Medulla oblongata (tissue), 1 donor: ENCODE results near the gene ERC2.

Experiments
- DNase-seq: peaks from one replicate; pipeline ENCODE4 v3.0.0-alpha.2; 2015; ENCODE audit errors: extremely low spot score

ERC2 gene

GRCh38 chr3:56189536-56189935, 278.7 kb downstream of the ERC2 start:
- no peak for DNase-seq

- DNase-seq, result no peak
Measured at GRCh38 chr3:56188201-56188600, 280.1 kb downstream of the ERC2 start.

GRCh38 chr3:56187051-56187450, 281.2 kb downstream of the ERC2 start:
- DNase-seq, result no peak

GRCh38 chr3:56185827-56186226, 282.4 kb downstream of the ERC2 start:
- no peak for DNase-seq

- DNase-seq, result no peak
Measured at GRCh38 chr3:56183529-56183928, 284.7 kb downstream of the ERC2 start.

GRCh38 chr3:56180433-56180832, 287.8 kb downstream of the ERC2 start:
- no peak for DNase-seq

GRCh38 chr3:56173601-56174000, 294.7 kb downstream of the ERC2 start:
- DNase-seq, result no peak

GRCh38 chr3:56164436-56164835, 303.8 kb downstream of the ERC2 start:
- DNase-seq, result no peak

- DNase-seq, result peak; percentile 75
Measured at GRCh38 chr3:56157693-56158362, 310.4 kb downstream of the ERC2 start.

GRCh38 chr3:56154297-56154696, 314.0 kb downstream of the ERC2 start:
- DNase-seq, result no peak

GRCh38 chr3:56147354-56147753, 320.9 kb downstream of the ERC2 start:
- no peak for DNase-seq

GRCh38 chr3:56145410-56145809, 322.9 kb downstream of the ERC2 start:
- no peak for DNase-seq

GRCh38 chr3:56144805-56145204, 323.5 kb downstream of the ERC2 start:
- no peak for DNase-seq

GRCh38 chr3:56137415-56137814, 330.9 kb downstream of the ERC2 start:
- DNase-seq, result no peak

GRCh38 chr3:56136514-56136913, 331.8 kb downstream of the ERC2 start:
- no peak for DNase-seq

- no peak for DNase-seq
Measured at GRCh38 chr3:56135941-56136340, 332.3 kb downstream of the ERC2 start.

- no peak for DNase-seq
Measured at GRCh38 chr3:56133423-56133822, 334.8 kb downstream of the ERC2 start.

GRCh38 chr3:56132762-56133161, 335.5 kb downstream of the ERC2 start:
- DNase-seq, result no peak

GRCh38 chr3:56131974-56132590, 336.2 kb downstream of the ERC2 start:
- DNase-seq, result no peak

- no peak for DNase-seq
Measured at GRCh38 chr3:56130036-56130435, 338.2 kb downstream of the ERC2 start.

- no peak for DNase-seq
Measured at GRCh38 chr3:56126632-56127031, 341.6 kb downstream of the ERC2 start.

- DNase-seq, result no peak
Measured at GRCh38 chr3:56125358-56126005, 342.8 kb downstream of the ERC2 start.

GRCh38 chr3:56124546-56124945, 343.7 kb downstream of the ERC2 start:
- no peak for DNase-seq
